Loucy (cell line): ENCODE results near the gene LCN15.
A peak's percentile ranks its signal among the peaks of the same experiment; 100 is the strongest.

Source experiments
- H2AFZ ChIP-seq: fragments of 200-600 bp; sonication (generic); 2 replicates; pipeline ENCODE4 v1.6.0; 2016; ENCODE audit warnings: antibody characterized with exemption, mild to moderate bottlenecking, low read length, moderate library complexity
- H3F3A ChIP-seq: fragments of 200-600 bp; 2 replicates; pipeline ENCODE4 v1.6.0; 2016; ENCODE audit warnings: antibody characterized with exemption, low read depth, mild to moderate bottlenecking
- H3K27me3 ChIP-seq: fragments of 200-600 bp; sonication (generic); 2 replicates; pipeline ENCODE4 v1.6.1; 2014; ENCODE audit warnings: low read length, mild to moderate bottlenecking; ENCODE audit not compliant: insufficient read depth, poor library complexity, severe bottlenecking
- H3K36me3 ChIP-seq: fragments of 200-600 bp; sonication (generic); 2 replicates; pipeline ENCODE4 v1.6.1; 2016; ENCODE audit warnings: low read length; ENCODE audit not compliant: insufficient read depth
- H3K4me1 ChIP-seq: fragments of 200-600 bp; sonication (generic); 2 replicates; pipeline ENCODE4 v1.5.1; 2014; ENCODE audit warnings: low read length, mild to moderate bottlenecking; ENCODE audit not compliant: insufficient read depth, poor library complexity, severe bottlenecking
- H3K4me2 ChIP-seq: fragments of 200-600 bp; sonication (generic); 2 replicates; pipeline ENCODE4 v1.6.0; 2014; ENCODE audit warnings: antibody characterized with exemption, low read length, low read depth, mild to moderate bottlenecking; ENCODE audit not compliant: poor library complexity, severe bottlenecking
- H3K4me3 ChIP-seq: fragments of 200-600 bp; sonication (generic); 2 replicates; pipeline ENCODE4 v1.5.1; 2014; ENCODE audit warnings: low read length, mild to moderate bottlenecking, mixed read lengths; ENCODE audit not compliant: poor library complexity, severe bottlenecking
- H3K79me2 ChIP-seq: fragments of 200-600 bp; sonication (generic); 2 replicates; pipeline ENCODE4 v1.6.1; 2014; ENCODE audit warnings: low read length; ENCODE audit not compliant: insufficient read depth
- H3K9ac ChIP-seq: fragments of 200-600 bp; sonication (generic); 2 replicates; pipeline ENCODE4 v1.6.0; 2014; ENCODE audit warnings: mild to moderate bottlenecking, low read depth, low read length, moderate library complexity; ENCODE audit not compliant: poor library complexity, severe bottlenecking
- H3K9me2 ChIP-seq: fragments of 200-600 bp; sonication (generic); replicated peaks from 2 replicates; pipeline ENCODE4 v1.6.1; 2016; ENCODE audit warnings: low read depth, low read length, mixed read lengths
- H3K9me3 ChIP-seq: fragments of 200-600 bp; sonication (generic); 2 replicates; pipeline ENCODE4 v1.6.1; 2014; ENCODE audit warnings: mild to moderate bottlenecking, antibody characterized with exemption, low read length, low read depth; ENCODE audit not compliant: insufficient read depth
- H4K20me1 ChIP-seq: fragments of 200-600 bp; sonication (generic); 2 replicates; pipeline ENCODE4 v1.6.0; 2014; ENCODE audit warnings: antibody characterized with exemption, low read length, mild to moderate bottlenecking; ENCODE audit not compliant: insufficient read depth, poor library complexity, severe bottlenecking
- EZH2phosphoT487 ChIP-seq: fragments of 200-600 bp; IDR thresholded peaks from 2 replicates; pipeline ENCODE4 v1.6.1; 2018; ENCODE audit warnings: antibody characterized with exemption, mild to moderate bottlenecking, moderate library complexity, borderline replicate concordance
- TF ChIP-seq, protein P1 (sequence below): fragments of 200-600 bp; sonication (generic); conservative IDR thresholded peaks from 2 replicates; pipeline ENCODE4 v1.5.1; 2014; ENCODE audit warnings: mild to moderate bottlenecking, antibody characterized with exemption, low read length

LCN15 gene

GRCh38 chr9:136807281-136808074 lies 43.2 kb upstream of the LCN15 start, which contains the start of gene RABL6:
TSS of gene RABL6 (plus strand) at chr9:136807948. CDS start at chr9:136808197, 249 bp downstream.
- no peaks in the 10 kb centered on the region for H3K36me3 ChIP-seq
- peak within 1 kb of the TSS; percentile 91 for H2AFZ ChIP-seq
- peak within 1 kb of the TSS; percentile 91 for H3K9ac ChIP-seq
- H3K4me2 ChIP-seq = peak within 1 kb of the TSS; percentile 99
- no peak for TF ChIP-seq EZH2phosphoT487
- TF ChIP-seq, protein P1, sequence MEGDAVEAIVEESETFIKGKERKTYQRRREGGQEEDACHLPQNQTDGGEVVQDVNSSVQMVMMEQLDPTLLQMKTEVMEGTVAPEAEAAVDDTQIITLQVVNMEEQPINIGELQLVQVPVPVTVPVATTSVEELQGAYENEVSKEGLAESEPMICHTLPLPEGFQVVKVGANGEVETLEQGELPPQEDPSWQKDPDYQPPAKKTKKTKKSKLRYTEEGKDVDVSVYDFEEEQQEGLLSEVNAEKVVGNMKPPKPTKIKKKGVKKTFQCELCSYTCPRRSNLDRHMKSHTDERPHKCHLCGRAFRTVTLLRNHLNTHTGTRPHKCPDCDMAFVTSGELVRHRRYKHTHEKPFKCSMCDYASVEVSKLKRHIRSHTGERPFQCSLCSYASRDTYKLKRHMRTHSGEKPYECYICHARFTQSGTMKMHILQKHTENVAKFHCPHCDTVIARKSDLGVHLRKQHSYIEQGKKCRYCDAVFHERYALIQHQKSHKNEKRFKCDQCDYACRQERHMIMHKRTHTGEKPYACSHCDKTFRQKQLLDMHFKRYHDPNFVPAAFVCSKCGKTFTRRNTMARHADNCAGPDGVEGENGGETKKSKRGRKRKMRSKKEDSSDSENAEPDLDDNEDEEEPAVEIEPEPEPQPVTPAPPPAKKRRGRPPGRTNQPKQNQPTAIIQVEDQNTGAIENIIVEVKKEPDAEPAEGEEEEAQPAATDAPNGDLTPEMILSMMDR = no peak
- H3K4me3 ChIP-seq = peak within 1 kb of the TSS; percentile 84
- H3F3A ChIP-seq = no peaks in the 10 kb centered on the region
- no peaks in the 10 kb centered on the region for H3K27me3 ChIP-seq
- peaks cover 62% of the 10 kb centered on the region for H3K79me2 ChIP-seq
- no peaks in the 10 kb centered on the region for H3K9me2 ChIP-seq
- peaks cover 46% of the 10 kb centered on the region for H3K4me1 ChIP-seq
- peaks cover 41% of the 10 kb centered on the region for H4K20me1 ChIP-seq
- no peaks in the 10 kb centered on the region for H3K9me3 ChIP-seq

- Histone ChIP-seq H4K20me1 (peaks cover 39% of the 10 kb centered on the region), H3K9ac (peak overlapping the region; percentile 91), H3K4me2 (peak overlapping the region; percentile 99), H3F3A (no peaks in the 10 kb centered on the region), H3K4me3 (peak overlapping the region; percentile 84), H2AFZ (no peak overlapping the region), H3K36me3 (no peaks in the 10 kb centered on the region), H3K79me2 (peaks cover 57% of the 10 kb centered on the region), H3K4me1 (peaks cover 40% of the 10 kb centered on the region), H3K9me3 (no peaks in the 10 kb centered on the region), H3K27me3 (no peaks in the 10 kb centered on the region), H3K9me2 (no peaks in the 10 kb centered on the region)
- TF ChIP-seq, protein P1 = no peak
- TF ChIP-seq EZH2phosphoT487 = no peak
Measured at GRCh38 chr9:136806631-136807201, 42.4 kb upstream of the LCN15 start.

GRCh38 chr9:136806067-136806466 lies 41.7 kb upstream of the LCN15 start:
- TF ChIP-seq, protein P1 = no peak
- no peak for TF ChIP-seq EZH2phosphoT487
- Histone ChIP-seq H3K4me3 (peak overlapping the region; percentile 84), H3K27me3 (no peaks in the 10 kb centered on the region), H3K9me3 (no peaks in the 10 kb centered on the region), H3K36me3 (no peaks in the 10 kb centered on the region), H3K9me2 (no peaks in the 10 kb centered on the region), H3K9ac (peak overlapping the region; percentile 91), H4K20me1 (peaks cover 34% of the 10 kb centered on the region), H3F3A (no peaks in the 10 kb centered on the region), H3K4me1 (peaks cover 37% of the 10 kb centered on the region), H3K79me2 (peaks cover 51% of the 10 kb centered on the region), H2AFZ (no peak overlapping the region), H3K4me2 (peak overlapping the region; percentile 99)
